Bronchial epithelial cell (primary cell): Measurements from ENCODE around the gene STAMBP. TPM values are rescaled to one million over a fixed set of nuclear protein-coding genes. Genes with fewer than 3 reads are reported as not detected.

Source experiments
- DNase-seq: peaks from one replicate; pipeline ENCODE4 v3.0.0-alpha.2; 2010; ENCODE audit warnings: low read depth
- FAIRE-seq: peaks from 2 replicates; lab custom pipeline; 2011; peaks lifted over from hg19 to GRCh38; lab: Jason Lieb, UNC
- H3K27me3 ChIP-seq: 2 replicates; pipeline ENCODE4 v1.5.1; 2011; ENCODE audit warnings: low read length; ENCODE audit not compliant: control insufficient read depth, insufficient read depth
- H3K36me3 ChIP-seq: 2 replicates; pipeline ENCODE4 v1.5.1; 2011; ENCODE audit warnings: low read length; ENCODE audit not compliant: control insufficient read depth, insufficient read depth
- H3K4me3 ChIP-seq: 2 replicates; pipeline ENCODE4 v1.5.1; 2011; ENCODE audit warnings: mild to moderate bottlenecking, low read depth, low read length, control low read depth
- CTCF ChIP-seq: IDR thresholded peaks from 2 replicates; pipeline ENCODE4 v1.5.1; 2011; ENCODE audit warnings: mild to moderate bottlenecking, moderate library complexity, low read length, control low read depth, inconsistent platforms; ENCODE audit not compliant: insufficient read depth, severe bottlenecking
- total RNA-seq: library from RNA; depleted of rRNA; stranded (reverse); fragments of >200 nt; gene quantifications from 2 replicates; pipeline ENCODE4 v1.2.1, GENCODE V29; 2014

The STAMBP gene
- total RNA-seq, 1 donor from 2014 or later = 24.0 TPM

- peak; percentile 62 for TF ChIP-seq CTCF
- Histone ChIP-seq H3K27me3 (no peaks in the 10 kb centered on the region), H3K36me3 (no peaks in the 10 kb centered on the region), H3K4me3 (no peak overlapping the region)
- no peak for FAIRE-seq
- DNase-seq = peak; percentile 46
These were observed 79.2 kb downstream of the STAMBP start for GRCh38 chr2:73907840-73908452.

GRCh38 chr2:73908689-73909652 is 80.2 kb downstream of the STAMBP start:
- DNase-seq (no peak), FAIRE-seq (no peak)
- H3K27me3 ChIP-seq = no peaks in the 10 kb centered on the region
- TF ChIP-seq CTCF = no peak
- no peak overlapping the region for H3K4me3 ChIP-seq
- no peaks in the 10 kb centered on the region for H3K36me3 ChIP-seq

GRCh38 chr2:73910873-73911547 is 82.2 kb downstream of the STAMBP start:
- DNase-seq = no peak
- no peak for TF ChIP-seq CTCF
- Histone ChIP-seq H3K27me3 (no peaks in the 10 kb centered on the region), H3K4me3 (no peak overlapping the region), H3K36me3 (no peaks in the 10 kb centered on the region)
- FAIRE-seq = no peak

- H3K27me3 ChIP-seq = no peaks in the 10 kb centered on the region
- FAIRE-seq = no peak
- DNase-seq = no peak
- no peak overlapping the region for H3K4me3 ChIP-seq
- no peaks in the 10 kb centered on the region for H3K36me3 ChIP-seq
- no peak for TF ChIP-seq CTCF
These were observed 82.9 kb downstream of the STAMBP start for GRCh38 chr2:73911548-73912208.

- FAIRE-seq (no peak), DNase-seq (no peak)
- Histone ChIP-seq H3K4me3 (no peak overlapping the region), H3K27me3 (no peaks in the 10 kb centered on the region), H3K36me3 (no peaks in the 10 kb centered on the region)
- no peak for TF ChIP-seq CTCF
These were observed 84.8 kb downstream of the STAMBP start for GRCh38 chr2:73913414-73914054.
